Stimulated activated CD4-positive, alpha-beta T cell treated with anti-CD3 and anti-CD28 coated beads, Interleukin-1b, Interleukin-23, amount 100 ng/mL, for 1 hour (primary cell): ENCODE measurements around the gene NGB.

Source experiments
- DNase-seq, 2 donors: peaks; one replicate each; pipeline ENCODE4 v3.0.0-alpha.2; 2020; ENCODE audit warnings: low read depth in 2 of 2

NGB gene

DNA sequence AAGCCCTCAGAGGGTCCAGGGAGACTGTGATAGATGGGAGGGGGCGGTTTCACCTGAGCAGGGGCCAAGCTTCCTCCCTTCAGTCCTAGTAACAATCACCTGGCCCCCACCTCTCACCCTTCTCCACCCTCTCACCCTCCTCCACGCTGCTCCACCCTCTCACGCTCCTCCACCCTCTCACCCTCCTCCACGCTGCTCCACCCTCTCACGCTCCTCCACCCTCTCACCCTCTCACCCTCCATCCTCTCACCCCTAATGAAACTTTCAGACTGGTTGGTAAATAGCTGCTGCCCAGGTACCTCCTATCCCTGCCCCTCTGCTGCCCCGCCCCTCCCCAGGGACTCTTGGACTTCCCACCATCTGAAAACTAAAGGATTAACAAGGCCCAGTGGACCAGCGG, 34.2 kb downstream of the NGB start:
- no peak for DNase-seq

GRCh38 chr14:77231721-77232120, 39.3 kb downstream of the NGB start:
- DNase-seq, result no peak

GRCh38 chr14:77230914-77231313, 40.1 kb downstream of the NGB start:
- DNase-seq, result no peak

- no peak for DNase-seq
Observed at GRCh38 chr14:77228056-77228455, 43.0 kb downstream of the NGB start.

DNA sequence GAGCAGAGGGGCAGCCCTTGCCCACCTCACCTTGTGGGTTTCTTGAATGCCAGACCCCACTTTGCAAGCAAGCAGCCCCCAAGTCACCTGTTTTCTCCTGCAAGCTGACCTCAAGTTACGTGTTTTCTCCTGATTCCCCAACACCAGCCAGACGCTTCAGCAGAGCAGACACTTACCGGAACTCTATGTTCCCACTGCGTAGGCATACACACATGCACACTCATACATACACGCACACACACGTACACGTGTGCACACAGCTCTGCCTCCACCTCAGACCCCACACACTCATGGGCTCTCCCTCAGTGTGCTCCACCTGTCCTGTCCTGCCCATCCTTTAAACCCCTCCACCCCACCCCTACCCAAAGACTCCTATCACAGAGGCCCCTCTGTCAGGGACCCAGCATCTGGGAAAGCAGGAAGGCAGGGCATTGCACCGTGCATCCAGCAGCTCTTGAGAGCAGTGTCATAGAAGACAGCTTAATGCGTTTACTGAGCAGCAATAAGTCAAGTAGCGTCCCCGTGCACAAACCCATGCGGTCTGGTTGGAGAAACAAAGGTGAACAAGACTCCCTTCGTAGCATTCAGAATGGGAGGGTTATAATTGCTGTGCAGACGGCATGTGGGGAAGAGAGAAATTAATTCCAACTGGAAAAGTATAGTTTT, 45.0 kb downstream of the NGB start:
- no peak for DNase-seq

DNA sequence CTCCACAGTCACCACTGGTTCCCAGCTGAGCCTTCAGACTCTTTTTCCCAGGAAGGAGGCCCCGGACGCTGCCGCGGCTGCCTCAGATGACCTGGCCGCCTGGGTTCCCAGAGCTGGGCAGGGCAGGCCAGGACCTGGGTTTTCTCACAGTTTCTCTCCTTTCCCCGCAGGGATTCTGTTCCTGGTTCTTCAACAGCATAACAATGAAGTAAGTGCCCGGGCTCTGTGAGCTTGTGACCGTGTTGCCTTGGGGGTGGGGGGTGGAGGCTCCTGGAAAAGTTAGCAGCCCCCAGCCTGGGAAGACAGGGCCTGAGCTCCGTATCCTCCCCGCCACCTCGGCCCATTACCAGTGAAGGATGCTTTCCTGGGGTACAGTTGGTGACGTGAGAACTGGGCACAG, 45.8 kb downstream of the NGB start:
- no peak for DNase-seq

- DNase-seq, result no peak
Observed at GRCh38 chr14:77224212-77224611, 46.8 kb downstream of the NGB start.

DNA sequence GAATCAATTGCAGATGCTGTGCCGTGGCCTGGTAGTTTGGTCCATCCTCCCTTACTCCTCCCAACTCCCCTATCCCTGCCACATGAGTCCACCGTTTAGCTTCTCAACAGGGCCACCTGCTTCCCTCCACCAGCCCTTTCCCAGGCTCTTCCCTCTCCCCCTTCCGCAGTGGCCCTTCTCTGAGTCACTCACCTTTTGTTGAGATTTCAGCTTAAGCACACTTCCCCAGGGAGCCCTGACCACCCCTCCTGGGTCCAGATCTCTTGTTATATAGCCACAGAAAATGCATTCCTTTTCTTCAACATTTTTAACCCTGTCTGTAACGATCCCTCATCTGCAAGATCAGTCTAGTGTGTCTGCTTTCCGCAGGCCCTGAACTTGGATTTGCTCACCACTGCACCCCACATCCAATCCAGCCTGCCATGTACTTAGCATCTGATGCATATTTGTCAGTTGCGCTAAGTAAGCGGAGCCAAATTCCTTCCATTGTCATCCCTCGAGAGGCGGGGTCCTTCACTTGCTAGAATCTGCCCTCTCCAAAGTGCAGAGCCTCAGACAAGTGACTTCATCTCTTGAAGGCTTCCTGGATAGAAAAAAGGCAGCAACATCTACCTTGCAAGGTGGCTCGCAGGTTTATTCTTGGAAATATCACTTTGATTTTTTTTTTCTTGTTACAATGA, 48.3 kb downstream of the NGB start:
- DNase-seq, result no peak

- no peak for DNase-seq
Observed at GRCh38 chr14:77221241-77221871, 49.6 kb downstream of the NGB start.

GRCh38 chr14:77220246-77221017, 50.6 kb downstream of the NGB start:
- no peak for DNase-seq

DNA sequence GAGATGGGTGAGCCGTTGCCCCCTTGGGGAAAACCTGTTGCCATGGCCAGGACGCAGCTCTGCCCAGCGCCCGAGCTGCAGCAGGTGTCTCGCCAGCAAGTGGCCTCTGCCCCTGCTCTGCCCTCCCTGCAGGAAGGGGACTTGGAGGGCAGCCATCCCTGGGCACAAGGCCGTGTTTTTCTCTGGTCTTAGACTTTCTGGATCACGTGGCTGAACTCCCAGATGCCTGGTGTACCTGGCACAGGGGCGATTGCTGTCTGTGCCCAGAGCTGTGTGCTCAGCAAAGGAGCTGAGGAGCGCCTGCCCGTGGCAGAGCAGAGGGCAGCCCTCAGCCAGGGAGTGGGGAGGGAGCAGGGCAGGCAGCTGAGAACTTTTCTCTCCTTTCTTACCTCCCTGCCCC, 51.4 kb downstream of the NGB start:
- DNase-seq, result no peak

DNA sequence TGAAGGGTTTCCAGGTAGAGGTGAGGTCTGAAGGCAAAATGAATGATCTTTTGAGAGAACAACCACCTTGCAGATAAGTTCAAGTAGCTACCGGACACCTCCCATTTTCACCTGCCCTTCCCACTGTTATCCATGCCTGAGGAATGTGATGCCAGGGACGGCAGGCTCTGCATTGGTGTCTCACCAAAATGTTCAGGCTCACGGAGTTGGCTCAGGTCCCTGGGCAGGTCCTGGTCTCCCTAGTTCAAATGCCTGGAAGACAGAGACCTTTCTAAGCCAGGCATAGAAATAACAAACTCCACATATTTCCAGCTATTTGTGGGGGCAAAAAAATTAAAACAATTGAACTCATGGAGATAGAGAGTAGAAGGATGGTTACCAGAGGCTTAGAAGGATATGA, 53.5 kb downstream of the NGB start:
- no peak for DNase-seq
